Measurements from ENCODE around the gene ZC3H7B.

ZC3H7B gene

GRCh38 chr22:41408665-41409064, 107.3 kb downstream of the ZC3H7B start:
- in situ Hi-C loops (cut with MboI; ENCODE audit: low sequenced_read_pairs) = no loop called here

All from HL-60/S4 treated with retinoic acid at 250 ng/mL for 4 days and 3 days (cell line).